PC-3 (cell line): ENCODE data around the gene KCTD17.

ENCODE experiments used
- EZH2 ChIP-seq: fragments of 300-600 bp; sonication (generic); IDR thresholded peaks from one replicate; pipeline ENCODE4 v1.6.1; 2017; ENCODE audit warnings: antibody characterized with exemption, mild to moderate bottlenecking, low read length; ENCODE audit not compliant: unreplicated experiment
- EZH2phosphoT487 ChIP-seq: fragments of 300-600 bp; sonication (generic); IDR thresholded peaks from 2 replicates; pipeline ENCODE4 v1.6.1; 2018; ENCODE audit warnings: mild to moderate bottlenecking, antibody characterized with exemption, low read length, borderline replicate concordance
- TF ChIP-seq, protein P1 (sequence below): fragments of 300-600 bp; sonication (generic); conservative IDR thresholded peaks from 2 replicates; pipeline ENCODE4 v1.5.1; 2017; ENCODE audit warnings: antibody characterized with exemption, low read depth, mild to moderate bottlenecking, low read length

DNA sequence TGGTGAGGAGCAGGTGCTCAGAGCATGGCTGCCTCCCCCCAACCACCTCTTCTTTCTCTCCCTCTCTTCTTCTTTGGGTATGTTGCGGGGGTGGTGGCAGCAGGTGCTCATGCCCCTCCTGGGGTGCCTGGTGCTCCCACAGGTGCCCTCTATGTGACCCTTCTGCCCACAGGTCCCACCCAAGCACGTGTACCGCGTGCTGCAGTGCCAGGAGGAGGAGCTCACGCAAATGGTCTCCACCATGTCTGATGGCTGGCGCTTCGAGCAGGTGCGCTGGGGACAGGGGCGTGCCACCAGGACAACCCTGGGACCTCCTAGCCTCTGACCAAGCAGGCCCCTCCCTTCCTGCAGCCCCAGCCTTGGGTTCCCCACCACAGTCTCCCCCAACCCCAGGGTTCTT is 5.7 kb downstream of the KCTD17 start:
- TF ChIP-seq, protein P1, sequence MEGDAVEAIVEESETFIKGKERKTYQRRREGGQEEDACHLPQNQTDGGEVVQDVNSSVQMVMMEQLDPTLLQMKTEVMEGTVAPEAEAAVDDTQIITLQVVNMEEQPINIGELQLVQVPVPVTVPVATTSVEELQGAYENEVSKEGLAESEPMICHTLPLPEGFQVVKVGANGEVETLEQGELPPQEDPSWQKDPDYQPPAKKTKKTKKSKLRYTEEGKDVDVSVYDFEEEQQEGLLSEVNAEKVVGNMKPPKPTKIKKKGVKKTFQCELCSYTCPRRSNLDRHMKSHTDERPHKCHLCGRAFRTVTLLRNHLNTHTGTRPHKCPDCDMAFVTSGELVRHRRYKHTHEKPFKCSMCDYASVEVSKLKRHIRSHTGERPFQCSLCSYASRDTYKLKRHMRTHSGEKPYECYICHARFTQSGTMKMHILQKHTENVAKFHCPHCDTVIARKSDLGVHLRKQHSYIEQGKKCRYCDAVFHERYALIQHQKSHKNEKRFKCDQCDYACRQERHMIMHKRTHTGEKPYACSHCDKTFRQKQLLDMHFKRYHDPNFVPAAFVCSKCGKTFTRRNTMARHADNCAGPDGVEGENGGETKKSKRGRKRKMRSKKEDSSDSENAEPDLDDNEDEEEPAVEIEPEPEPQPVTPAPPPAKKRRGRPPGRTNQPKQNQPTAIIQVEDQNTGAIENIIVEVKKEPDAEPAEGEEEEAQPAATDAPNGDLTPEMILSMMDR: no peak
- TF ChIP-seq EZH2 (no peak), EZH2phosphoT487 (no peak)
